T-helper 17 cell (primary cell): ENCODE data around the gene PERCC1. TPM values are rescaled to one million over a fixed set of nuclear protein-coding genes. Genes with fewer than 3 reads are reported as not detected.
A peak's percentile ranks its signal among the peaks of the same experiment; 100 is the strongest.

Source experiments
- ATAC-seq: fragments of 150-1000 bp; cut with Tn5 transposase; 2 replicates; pipeline ENCODE4 v1.10.0; 2021; ENCODE audit warnings: mild to moderate bottlenecking, moderate library complexity
- DNase-seq, 3 donors: peaks; one replicate each; pipeline versions ENCODE4 v3.0.0 to v3.0.0-alpha.2; 2020 to 2021
- H3K9me3 ChIP-seq: one replicate; pipeline ENCODE4 v1.7.0; 2013; ENCODE audit warnings: low read length, mild to moderate bottlenecking; ENCODE audit not compliant: control insufficient read depth, poor library complexity, severe bottlenecking
- H3K27ac Mint-ChIP-seq: one replicate; pipeline ENCODE4 v1.8.0; 2022; ENCODE audit warnings: mild to moderate bottlenecking, moderate library complexity, mixed read lengths
- H3K27me3 Mint-ChIP-seq: one replicate; pipeline ENCODE4 v1.8.0; 2022; ENCODE audit warnings: mixed read lengths
- H3K36me3 Mint-ChIP-seq: one replicate; pipeline ENCODE4 v1.8.0; 2022; ENCODE audit warnings: low read depth, mixed read lengths
- H3K4me1 Mint-ChIP-seq: one replicate; pipeline ENCODE4 v1.8.0; 2022; ENCODE audit warnings: mild to moderate bottlenecking, mixed read lengths
- H3K4me3 Mint-ChIP-seq: one replicate; pipeline ENCODE4 v1.8.0; 2022; ENCODE audit warnings: mild to moderate bottlenecking, moderate library complexity, mixed read lengths
- total RNA-seq, 4 donors: library from RNA in 2 of 4; stranded (reverse) in 2 of 4; gene quantifications; one replicate each; pipeline ENCODE4 v1.2.3 and lab custom pipeline; 2022 to 2026

PERCC1 gene
- total RNA-seq, 2 donors from 2014 or later, result not detected

DNA sequence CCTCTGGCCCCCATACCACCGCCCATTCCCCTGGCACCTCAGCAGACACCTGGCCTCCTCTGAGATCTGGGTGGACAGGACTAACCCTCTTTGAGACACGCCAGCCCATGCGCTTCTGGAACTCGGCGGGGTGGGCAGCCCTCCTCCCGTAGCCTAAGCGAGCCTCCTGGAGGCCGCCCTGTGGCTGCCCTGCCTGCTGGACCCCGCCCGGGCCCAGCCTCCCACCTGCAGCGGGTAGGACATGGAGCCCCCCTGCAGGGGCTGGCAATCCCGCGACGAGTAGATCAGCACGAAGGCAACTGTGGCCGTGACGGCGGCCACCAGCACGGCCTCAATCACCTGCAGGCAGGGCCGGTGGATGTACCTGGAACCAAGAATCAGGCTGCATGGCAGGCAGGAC lies 21.7 kb downstream of the PERCC1 start:
- peak overlapping the region; percentile 39 for H3K4me3 Mint-ChIP-seq
- no peaks in the 10 kb centered on the region for H3K27me3 Mint-ChIP-seq
- H3K36me3 Mint-ChIP-seq, result no peaks in the 10 kb centered on the region
- no peaks in the 10 kb centered on the region for H3K9me3 ChIP-seq
- no peak overlapping the region for H3K27ac Mint-ChIP-seq
- DNase-seq (no peak), ATAC-seq (no peak)
- H3K4me1 Mint-ChIP-seq, result no peaks in the 10 kb centered on the region

DNA sequence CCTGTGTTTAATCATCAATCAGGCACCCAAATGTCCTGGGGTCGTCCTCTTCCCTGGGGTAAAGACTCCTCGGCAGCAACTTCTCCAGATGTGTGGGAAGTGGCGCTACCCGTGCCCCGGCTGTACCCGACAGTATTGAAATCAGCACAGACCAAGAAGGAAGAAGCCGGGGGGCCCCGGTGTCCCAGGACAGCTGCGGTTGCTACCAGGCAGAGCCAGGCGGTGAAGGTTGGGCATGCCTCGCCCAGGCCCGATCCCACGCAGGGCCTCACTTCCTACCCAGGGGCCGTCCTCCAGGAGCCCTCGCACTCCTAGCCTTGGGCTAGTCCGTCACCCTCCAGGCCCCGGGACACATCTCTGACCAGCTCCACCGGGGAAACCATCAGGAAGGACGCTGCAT lies 22.4 kb downstream of the PERCC1 start:
- no peaks in the 10 kb centered on the region for H3K36me3 Mint-ChIP-seq
- no peaks in the 10 kb centered on the region for H3K9me3 ChIP-seq
- H3K4me1 Mint-ChIP-seq, result no peaks in the 10 kb centered on the region
- no peaks in the 10 kb centered on the region for H3K27me3 Mint-ChIP-seq
- peak overlapping the region; percentile 4 for H3K27ac Mint-ChIP-seq
- H3K4me3 Mint-ChIP-seq, result no peak overlapping the region
- DNase-seq, result no peak
- no peak for ATAC-seq

GRCh38 chr16:1454561-1454960 lies 23.7 kb downstream of the PERCC1 start:
- DNase-seq (no peak), ATAC-seq (no peak)
- Mint-ChIP-seq H3K27ac (no peak overlapping the region), H3K4me3 (no peak overlapping the region), H3K36me3 (no peaks in the 10 kb centered on the region), H3K4me1 (no peaks in the 10 kb centered on the region), H3K27me3 (no peaks in the 10 kb centered on the region)
- H3K9me3 ChIP-seq, result no peaks in the 10 kb centered on the region

DNA sequence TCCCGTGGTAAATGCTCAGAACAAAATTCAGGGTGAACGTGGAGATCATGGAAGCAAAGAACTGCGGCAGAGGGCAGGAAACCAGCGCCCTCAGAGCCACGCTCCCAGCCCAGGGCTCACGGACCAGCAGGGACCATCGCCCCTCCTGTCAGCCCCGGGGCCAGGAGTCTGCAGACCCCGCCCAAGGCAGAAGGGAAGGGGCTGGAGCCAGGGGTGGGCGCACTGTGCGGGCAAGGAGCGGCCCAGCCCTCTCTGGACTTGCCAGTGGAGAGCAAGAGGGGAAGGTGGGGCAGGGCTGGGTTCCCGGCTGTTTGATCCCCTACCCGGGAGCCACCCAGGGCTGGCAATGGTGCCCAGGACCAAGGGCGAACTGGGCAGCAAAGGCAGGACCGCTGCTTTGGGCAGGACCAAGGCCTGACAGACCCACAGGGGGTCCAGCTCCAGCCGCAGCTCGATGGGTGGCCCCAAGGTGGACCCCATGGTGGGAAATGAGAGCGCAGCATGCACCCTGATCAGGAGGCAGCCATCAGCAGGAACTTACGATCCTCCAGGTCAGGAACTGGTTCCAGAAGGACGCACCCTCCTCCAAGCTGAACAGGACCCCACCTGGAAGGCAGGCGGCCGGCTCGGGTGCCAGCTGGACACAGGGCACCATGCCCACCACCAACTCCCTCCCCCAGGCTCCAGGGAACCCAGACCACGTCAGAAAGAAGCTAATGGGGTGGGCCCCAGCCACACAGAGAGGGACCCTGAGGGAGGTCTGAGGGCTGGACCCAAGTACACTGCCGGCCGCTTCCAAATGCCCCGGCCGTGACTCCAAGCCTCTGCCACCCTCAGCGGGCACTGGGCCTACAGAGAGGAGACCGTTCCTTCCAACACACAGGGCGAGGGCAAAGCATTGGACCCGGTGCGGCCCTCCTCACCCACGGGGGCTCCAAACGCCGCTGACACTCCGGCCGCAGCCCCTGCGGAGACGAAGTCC lies 24.6 kb downstream of the PERCC1 start:
- no peaks in the 10 kb centered on the region for H3K9me3 ChIP-seq
- Mint-ChIP-seq H3K27ac (no peak overlapping the region), H3K36me3 (no peaks in the 10 kb centered on the region), H3K4me3 (no peak overlapping the region), H3K4me1 (no peaks in the 10 kb centered on the region), H3K27me3 (no peaks in the 10 kb centered on the region)
- no peak for ATAC-seq
- no peak for DNase-seq

DNA sequence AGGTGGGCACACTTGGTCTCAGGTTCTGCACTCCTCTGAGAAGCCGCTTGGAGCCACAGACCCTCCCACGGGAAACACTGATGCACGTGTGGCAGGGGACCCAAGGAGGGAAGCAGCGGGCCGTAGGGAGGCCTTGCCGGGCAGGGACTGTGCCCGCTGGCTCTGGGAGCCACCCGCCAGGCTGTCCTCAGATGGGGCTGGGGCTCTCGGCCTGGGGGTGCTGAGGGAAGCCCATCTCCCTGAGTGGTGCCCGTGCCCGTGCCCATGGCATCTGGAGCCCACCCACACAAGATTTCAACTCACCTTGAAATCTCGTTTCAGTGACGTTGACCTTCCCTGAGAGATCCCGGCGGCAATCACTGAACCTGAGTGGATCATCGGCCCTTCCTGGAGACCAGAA lies 26.1 kb downstream of the PERCC1 start:
- no peaks in the 10 kb centered on the region for H3K27me3 Mint-ChIP-seq
- H3K36me3 Mint-ChIP-seq, result no peaks in the 10 kb centered on the region
- H3K4me1 Mint-ChIP-seq, result no peaks in the 10 kb centered on the region
- H3K27ac Mint-ChIP-seq, result no peak overlapping the region
- no peak overlapping the region for H3K4me3 Mint-ChIP-seq
- no peaks in the 10 kb centered on the region for H3K9me3 ChIP-seq
- ATAC-seq (no peak), DNase-seq (no peak)

GRCh38 chr16:1457489-1458245 lies 26.8 kb downstream of the PERCC1 start:
- DNase-seq (no peak), ATAC-seq (no peak)
- Mint-ChIP-seq H3K36me3 (no peaks in the 10 kb centered on the region), H3K4me1 (peaks cover 2% of the 10 kb centered on the region), H3K27ac (no peak overlapping the region), H3K4me3 (no peak overlapping the region), H3K27me3 (no peaks in the 10 kb centered on the region)
- no peaks in the 10 kb centered on the region for H3K9me3 ChIP-seq

GRCh38 chr16:1458336-1458976 lies 27.6 kb downstream of the PERCC1 start:
- Mint-ChIP-seq H3K4me3 (no peak overlapping the region), H3K4me1 (peaks cover 2% of the 10 kb centered on the region), H3K27ac (peak overlapping the region; percentile 21), H3K36me3 (no peaks in the 10 kb centered on the region), H3K27me3 (no peaks in the 10 kb centered on the region)
- ATAC-seq (peak; percentile 52), DNase-seq (no peak)
- H3K9me3 ChIP-seq, result no peaks in the 10 kb centered on the region

DNA sequence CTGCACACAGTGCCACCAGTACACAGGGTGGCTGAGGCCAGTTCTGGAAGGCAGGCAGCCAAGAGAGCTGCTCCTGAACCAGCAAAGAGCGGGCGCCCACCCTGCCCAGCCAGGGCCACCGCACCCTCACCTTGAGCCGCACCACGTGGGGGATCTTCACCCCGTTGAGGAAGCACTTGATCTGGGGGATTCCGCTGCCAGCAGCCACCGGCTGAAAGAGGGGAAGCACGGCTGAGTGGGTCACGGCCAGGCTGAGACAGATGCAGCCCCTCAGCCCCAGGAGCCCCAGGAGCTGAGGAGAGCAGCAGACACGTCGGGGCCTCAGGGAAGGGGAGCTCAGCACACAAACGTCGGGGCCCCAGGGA lies 28.1 kb downstream of the PERCC1 start:
- Mint-ChIP-seq H3K27me3 (no peaks in the 10 kb centered on the region), H3K4me1 (peaks cover 2% of the 10 kb centered on the region), H3K4me3 (no peak overlapping the region), H3K27ac (peak overlapping the region; percentile 21), H3K36me3 (no peaks in the 10 kb centered on the region)
- DNase-seq (no peak), ATAC-seq (peak; percentile 81)
- no peaks in the 10 kb centered on the region for H3K9me3 ChIP-seq

GRCh38 chr16:1459967-1460366 lies 29.1 kb downstream of the PERCC1 start:
- ATAC-seq, result no peak
- H3K27ac Mint-ChIP-seq, result no peak overlapping the region
- H3K9me3 ChIP-seq, result no peaks in the 10 kb centered on the region
- H3K36me3 Mint-ChIP-seq, result no peaks in the 10 kb centered on the region
- H3K27me3 Mint-ChIP-seq, result no peaks in the 10 kb centered on the region
- peaks cover 6% of the 10 kb centered on the region for H3K4me1 Mint-ChIP-seq
- no peak overlapping the region for H3K4me3 Mint-ChIP-seq
- DNase-seq, result no peak

DNA sequence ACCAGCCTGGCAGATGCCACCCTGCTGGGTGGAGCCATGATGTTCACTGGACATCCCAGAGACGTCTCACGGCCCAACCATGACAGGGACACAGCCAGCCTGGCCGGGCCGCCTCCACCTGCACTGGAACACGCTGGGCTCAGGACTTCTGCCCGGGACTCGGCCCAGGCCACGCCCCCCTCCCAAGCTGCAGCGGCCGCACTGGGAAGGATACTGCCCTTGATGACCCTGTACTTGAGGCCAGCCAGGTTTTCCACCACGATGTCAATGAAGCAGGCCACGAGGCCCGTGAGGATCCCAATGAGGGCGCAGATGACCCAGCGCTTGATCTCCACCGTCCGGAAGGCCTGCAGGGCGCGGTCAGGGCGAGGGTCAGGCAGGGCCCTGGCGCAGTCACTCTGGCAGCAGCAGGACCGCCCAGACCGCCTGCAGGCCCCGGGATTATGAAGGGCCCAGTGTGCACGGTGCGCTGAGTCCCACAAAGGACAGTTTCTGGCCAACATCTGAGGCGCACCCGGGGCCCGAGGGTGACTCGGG lies 29.8 kb downstream of the PERCC1 start:
- Mint-ChIP-seq H3K27ac (no peak overlapping the region), H3K27me3 (no peaks in the 10 kb centered on the region), H3K4me3 (no peak overlapping the region), H3K36me3 (no peaks in the 10 kb centered on the region), H3K4me1 (peaks cover 6% of the 10 kb centered on the region)
- H3K9me3 ChIP-seq, result no peaks in the 10 kb centered on the region
- DNase-seq, result no peak
- no peak for ATAC-seq

- ATAC-seq (no peak), DNase-seq (no peak)
- H3K4me1 Mint-ChIP-seq, result peaks cover 6% of the 10 kb centered on the region
- H3K27ac Mint-ChIP-seq, result no peak overlapping the region
- no peaks in the 10 kb centered on the region for H3K36me3 Mint-ChIP-seq
- H3K27me3 Mint-ChIP-seq, result no peaks in the 10 kb centered on the region
- H3K9me3 ChIP-seq, result no peaks in the 10 kb centered on the region
- H3K4me3 Mint-ChIP-seq, result no peak overlapping the region
These were observed 30.3 kb downstream of the PERCC1 start for GRCh38 chr16:1461146-1461545.

DNA sequence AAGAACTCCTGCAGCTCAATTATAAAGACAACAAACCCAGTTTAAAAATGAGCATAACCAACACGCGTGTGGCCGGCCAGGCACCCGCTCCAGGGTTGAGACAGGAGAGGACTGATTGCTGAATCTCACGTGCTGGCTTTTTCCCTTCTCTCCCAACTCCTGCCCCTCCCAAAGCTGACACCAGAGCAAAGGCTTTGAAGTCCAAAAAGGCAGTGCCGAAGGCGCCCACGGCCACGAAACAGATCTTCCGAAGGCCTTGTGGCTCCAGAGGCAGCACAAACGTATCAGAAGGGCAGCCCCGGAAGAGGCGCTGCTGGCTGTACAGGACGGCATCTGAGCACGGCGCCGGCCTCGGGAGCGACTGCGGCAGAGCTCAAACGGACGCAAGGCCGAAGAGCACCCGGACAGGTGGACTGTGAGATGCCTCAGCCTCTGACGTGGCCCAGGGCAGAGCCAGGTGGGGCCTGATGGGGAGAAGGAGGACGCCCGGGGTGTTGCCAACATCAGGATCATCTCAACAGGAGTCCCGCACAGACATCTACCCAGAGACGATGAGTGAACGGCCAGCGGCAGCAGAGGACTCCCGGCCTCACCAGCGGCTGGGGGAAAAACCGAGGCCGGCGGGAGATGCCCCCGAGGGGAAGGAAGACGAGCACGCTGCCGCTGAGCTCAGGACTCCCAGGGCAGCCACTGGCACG lies 33.5 kb downstream of the PERCC1 start:
- ATAC-seq (no peak), DNase-seq (no peak)
- H3K4me1 Mint-ChIP-seq, result peaks cover 9% of the 10 kb centered on the region
- no peaks in the 10 kb centered on the region for H3K9me3 ChIP-seq
- no peak overlapping the region for H3K4me3 Mint-ChIP-seq
- H3K27ac Mint-ChIP-seq, result no peak overlapping the region
- no peaks in the 10 kb centered on the region for H3K27me3 Mint-ChIP-seq
- H3K36me3 Mint-ChIP-seq, result no peaks in the 10 kb centered on the region
